HG03469 (cell line): ENCODE data around the gene TMCC1.
"Not testable (repeated sequence)": the region's sequence is repeated elsewhere in the genome, so short reads cannot be mapped to it uniquely, and the experiment has no call there.

Source experiments
- ATAC-seq: cut with Tn5 transposase; IDR thresholded peaks from one replicate; pipeline ENCODE4 v1.9.1; 2021; ENCODE audit warnings: mild to moderate bottlenecking, moderate library complexity, moderate number of reproducible peaks; ENCODE audit not compliant: unreplicated experiment

The TMCC1 gene

DNA sequence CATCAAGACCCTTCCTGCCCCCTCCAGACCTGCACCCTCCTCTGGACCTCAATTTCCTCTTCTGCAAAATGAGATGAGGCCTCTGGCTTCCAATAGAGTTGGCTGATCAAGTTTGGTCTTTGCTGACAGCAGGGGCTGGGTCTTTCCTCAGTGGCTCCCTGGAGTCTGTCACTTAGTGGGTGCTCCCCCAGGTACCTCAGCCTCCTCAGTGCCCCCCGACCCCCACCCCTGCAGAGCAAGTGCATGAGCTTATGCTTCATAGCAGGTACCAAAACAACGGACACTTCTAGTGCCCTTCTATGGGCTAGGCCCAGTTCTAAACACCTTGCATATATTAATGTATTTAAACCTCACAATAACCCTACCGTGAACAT lies 280.2 kb downstream of the TMCC1 start:
- ATAC-seq = no peak

DNA sequence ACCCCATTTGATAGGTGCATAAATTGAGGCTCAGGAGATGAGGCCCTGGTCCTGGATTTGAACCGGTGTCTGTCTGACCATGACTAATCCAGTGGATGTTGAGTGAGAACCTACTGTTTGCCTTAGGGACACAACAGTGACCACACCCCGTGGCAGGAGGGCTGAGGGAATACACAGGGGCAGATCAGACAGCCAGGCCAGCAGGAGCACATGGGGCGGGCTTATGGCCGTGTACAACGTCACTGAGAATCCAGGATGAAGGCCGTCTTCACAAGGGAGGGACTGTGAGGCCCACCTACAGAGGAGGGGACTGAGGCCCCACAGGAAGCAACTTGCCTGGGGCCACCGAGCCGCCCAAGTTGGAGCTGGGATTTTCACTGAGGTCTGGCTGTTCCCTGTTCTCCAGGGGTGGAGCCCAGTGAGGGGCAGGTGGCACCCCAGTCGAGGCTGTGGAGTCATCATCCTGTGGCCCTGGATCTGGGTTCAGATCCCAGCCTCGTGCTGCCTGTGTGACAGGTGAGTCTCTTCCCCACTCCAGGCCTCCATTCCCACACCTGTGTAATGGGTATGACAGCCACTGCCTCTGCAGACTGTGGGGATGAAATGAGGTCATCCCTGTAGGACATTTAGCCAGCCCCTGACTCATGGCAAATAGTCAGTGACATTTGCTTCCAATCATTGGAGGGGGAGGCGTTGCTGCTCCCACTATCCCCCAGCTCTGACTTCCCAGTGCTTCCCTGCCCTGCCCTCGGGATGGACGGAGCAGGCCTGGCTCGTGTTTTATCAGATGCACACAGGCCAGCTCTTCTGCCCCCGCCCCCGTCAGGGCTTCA lies 280.8 kb downstream of the TMCC1 start:
- ATAC-seq = no peak

DNA sequence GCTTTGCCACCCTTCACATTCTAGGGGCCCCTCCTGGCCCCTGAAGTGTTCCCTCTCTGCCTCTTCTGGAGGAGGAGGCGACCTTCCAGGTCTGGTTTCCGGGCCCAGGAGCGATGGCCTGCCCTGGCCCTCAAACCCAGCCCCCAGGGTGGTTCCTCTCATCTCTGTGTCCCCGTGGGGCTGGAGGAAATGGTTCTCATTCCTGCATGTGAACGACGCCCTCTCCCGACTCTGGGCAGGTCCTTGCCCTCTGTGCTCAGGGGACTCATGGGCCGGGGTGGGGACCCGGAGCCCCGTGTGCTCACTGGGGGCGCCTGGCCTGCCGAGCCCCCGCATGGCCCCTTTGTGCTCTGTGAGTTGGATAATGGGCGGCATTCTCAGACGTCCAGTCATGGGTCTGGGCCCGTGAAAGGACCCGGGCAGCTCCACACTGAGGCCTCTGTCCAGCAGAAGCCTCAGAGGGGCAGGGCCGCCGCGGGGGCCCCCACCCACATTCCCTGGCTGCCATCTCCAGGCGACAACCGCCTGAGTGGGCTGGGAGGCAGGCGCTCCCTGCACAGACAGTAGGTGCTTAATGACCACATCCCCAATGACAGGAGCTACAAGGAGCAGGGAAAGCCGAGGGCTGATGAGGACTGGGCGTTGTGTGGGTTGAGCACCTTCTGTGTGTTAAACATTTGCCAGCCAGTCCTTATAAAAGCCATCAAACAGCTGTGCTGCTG lies 281.5 kb downstream of the TMCC1 start:
- ATAC-seq = no peak

DNA sequence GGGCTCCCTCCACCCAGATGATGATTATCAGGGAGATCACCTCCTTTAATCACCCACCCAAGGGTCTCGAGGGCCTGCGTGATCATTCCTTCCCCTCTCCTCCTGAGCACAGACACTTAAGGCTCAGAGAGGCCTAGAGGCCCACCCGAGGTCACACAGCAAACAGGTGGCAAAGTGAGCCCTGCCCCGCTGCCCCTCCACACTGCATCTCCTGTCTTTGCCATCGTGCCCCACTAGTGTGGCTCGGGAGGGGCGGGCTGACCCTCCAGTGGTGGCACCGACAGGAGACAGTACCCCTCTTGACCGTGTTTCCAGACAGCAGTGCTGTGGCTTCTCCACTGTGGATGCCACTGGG lies 282.1 kb downstream of the TMCC1 start:
- ATAC-seq = no peak

DNA sequence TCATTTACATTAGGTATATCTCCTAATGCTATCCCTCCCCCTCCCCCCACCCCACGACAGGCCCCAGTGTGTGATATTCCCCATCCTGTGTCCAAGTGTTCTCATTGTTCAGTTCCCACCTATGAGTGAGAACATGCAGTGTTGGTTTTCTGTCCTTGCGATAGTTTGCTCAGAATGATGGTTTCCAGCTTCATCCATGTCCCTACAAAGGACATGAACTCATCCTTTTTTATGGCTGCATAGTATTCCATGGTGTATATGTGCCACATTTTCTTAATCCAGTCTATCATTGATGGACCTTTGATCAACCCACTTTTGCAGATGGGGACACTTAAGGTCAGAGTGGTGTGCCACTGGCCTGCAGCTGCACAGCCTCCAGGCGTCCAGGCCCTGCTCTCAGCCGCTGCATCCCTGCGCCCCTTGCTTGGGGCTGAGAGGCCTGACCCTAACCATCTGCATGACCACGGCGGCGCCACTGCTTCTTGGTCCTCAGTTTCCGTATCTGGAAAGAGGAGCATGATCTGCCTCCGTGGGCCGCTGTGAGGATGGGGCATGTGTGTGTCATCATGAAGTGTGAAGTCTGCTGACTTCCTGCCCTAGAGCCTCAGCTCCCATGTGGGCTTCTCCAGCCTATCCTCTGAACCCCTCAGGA lies 282.6 kb downstream of the TMCC1 start:
- not testable (repeated sequence) for ATAC-seq

DNA sequence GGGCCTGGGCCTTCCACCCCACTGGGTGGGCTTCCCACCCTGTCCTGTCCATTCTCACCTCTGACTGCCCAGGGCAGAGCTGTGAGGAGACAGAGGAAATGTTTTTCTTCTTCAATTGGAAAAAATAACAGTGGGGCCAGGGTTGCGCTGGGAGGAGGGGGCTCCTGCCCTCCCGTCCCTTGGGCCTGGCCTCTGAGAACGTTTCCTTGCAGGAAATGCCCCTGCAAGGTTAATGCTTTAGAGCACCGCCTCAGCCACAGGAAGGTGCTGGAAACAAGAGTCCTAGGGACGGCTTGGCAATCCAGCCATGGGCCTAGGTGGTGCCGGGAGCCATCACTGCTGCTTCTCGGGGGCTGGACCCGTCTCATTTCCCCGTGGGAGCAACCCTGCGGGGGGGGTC lies 283.2 kb downstream of the TMCC1 start:
- ATAC-seq = no peak

DNA sequence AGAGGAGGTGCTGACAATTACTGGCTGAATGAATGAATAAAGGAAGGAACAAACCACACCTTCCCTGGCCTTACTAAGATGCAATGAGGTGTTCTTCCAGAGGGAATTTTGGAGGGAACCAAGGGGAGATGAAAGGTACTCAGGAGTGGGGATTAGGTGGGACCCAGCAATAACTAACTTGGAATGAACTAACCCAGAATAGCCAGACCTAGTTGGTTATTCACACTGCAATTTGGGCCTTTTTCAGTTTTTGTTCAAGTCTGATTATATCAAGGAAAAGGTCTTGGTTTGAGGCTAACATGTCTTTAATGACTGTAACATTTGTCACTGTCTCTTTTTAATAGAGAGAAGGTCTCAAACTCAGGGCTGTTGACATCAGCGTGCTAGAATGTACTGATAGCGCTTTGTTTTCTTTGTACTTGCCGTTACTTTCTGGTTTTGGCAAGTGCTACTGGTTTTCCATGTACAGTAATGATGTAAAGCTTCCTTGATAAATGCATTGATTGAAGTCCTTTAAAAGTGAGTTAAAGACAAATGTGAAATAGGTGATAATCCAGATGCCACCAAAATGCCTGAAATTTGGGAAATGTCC lies 283.8 kb downstream of the TMCC1 start:
- no peak for ATAC-seq

DNA sequence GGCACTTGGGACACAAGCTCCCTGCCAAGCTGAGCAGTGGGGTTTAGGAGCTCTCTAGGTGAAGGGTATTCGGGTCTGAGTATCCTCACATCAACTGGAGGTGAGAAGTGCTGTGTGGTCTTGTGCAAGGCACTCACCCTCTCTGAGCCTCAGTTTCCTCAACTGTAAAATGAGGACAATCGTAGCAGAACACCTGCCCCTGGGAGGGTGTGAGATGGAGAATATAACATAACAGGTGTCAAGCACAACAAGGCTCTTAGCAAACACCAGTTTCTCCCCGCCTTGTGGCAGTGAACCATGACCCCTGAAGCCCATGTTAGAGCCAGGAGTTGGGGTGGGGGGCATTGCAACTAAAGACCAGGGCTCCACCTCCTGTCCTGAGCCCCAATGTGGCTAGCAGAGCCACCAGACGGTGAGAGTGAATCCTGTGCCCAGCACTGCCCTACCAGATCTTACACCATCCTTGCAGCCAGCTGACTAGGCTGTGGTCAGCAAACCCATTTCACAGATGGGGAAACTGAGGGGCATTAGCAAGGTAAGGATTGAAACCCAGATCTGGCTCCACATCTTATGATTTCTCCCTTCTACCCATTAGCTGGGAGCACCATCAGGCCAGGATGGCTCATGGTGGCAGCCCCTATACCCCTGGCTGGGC lies 284.4 kb downstream of the TMCC1 start:
- ATAC-seq = no peak

DNA sequence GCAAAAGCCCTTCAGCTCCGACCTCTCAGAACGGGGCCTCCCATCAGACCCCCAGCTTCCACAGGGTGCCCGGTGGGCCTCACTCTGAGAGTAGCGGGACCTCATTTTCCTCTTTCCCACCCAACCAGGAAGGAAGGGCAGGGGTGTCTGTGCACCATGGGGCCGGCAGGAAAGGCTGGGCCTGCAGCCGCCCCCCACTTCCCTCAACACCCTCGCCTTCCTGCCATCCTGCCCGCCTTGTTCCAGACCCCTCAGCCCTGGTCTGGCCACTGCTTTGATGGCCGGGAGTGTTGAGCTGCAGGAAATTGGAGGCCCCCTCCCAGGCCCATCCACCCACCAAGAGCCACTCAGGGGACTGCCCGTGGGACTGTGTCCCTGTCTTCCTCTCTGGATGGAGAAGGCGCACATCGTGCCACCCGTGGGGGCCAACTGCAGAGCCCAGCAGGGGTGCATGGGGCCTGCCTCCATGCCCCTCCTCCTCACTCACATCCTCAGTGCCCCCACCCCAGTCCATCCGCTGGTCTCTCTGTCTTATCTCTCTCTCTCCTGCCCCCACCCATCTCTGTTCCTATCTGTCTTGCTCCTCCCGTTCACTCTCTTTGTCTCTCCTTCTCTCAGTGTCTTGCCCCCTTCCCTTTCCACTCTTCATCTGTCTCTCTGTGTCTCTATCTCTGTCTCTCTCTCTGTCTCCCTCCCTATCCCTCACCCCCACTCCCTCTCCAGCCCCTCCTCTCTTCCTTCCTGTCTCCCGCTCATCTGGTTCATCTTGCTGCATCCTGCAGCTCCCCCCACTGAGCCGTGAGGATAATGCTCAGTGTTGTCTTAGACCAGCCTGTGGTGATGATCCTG lies 285.2 kb downstream of the TMCC1 start:
- no peak for ATAC-seq

DNA sequence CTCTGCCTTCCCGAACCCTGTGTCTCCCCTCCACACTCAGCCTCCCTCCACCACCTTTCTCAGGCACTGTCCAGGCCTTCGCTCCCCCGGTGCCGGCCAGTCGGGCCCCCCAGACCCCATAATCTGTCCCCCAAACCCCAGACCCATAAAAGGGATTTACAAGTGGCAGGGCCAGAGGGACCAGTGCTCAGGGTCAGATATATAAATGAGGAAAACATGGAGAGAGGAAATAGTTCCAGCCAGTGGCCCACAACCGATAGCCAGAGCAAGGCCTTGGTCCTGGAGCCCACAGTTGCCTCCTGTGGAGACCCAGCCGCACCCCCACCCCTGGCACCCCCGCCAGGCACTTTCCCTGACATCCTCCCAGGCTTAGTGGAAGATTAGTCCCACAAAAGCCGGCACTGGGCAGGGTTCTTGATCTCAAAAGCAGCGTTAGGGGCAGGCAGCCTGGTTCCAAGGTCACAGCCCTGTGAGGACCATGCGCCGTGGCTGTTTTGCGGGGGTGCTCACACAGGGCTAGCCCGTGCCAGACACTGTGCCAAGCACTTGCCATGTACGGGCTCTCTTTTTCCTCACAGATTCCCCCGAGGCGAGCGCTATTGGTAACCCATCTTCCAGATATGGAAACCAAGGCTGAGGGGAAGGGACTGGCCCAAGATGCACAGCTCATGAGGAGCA lies 286.0 kb downstream of the TMCC1 start:
- no peak for ATAC-seq

DNA sequence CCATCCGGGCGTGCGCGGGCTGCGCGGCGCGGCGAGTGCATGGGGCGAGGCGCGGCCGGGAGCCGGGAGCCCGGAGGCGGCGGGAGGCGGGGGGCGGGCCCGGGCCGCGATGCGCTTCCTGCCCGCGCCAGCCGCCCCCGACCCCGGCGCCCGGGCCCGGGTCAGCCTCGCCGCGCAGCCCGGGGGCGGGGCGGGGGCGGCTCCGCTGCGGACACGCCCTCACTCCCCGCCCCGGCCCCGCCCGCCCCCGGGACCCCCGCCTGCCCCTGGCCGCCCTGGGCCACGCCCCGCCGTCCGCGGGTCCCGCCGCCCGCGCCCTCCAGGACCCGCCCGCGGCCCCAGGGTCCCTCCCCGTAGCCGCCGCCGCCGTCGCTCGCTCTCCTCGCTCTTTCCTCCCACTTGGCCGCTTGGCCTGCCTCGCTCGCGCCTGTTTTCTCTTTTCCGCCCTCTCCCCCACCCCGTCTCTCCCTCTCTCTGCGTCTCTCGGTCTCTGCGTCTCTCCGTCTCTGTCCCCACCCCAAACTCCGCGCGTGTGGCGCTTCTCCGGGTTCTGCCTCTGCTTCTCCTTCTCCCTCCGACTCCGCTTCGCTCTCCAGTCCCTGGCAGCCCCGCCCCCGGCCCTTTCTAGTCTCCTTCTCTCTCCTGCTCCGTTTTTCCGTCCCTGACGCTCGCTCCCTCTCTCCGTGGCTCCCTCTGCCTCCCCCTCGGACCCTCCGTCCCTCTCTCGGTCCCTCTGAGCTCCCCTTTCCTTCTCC lies 286.7 kb downstream of the TMCC1 start, which contains the start of gene PLXND1:
PLXND1 (minus strand) TSS at position 41 of the 755 bp plus-strand sequence; CDS start at position 4, 37 bp downstream.
- no peak for ATAC-seq

DNA sequence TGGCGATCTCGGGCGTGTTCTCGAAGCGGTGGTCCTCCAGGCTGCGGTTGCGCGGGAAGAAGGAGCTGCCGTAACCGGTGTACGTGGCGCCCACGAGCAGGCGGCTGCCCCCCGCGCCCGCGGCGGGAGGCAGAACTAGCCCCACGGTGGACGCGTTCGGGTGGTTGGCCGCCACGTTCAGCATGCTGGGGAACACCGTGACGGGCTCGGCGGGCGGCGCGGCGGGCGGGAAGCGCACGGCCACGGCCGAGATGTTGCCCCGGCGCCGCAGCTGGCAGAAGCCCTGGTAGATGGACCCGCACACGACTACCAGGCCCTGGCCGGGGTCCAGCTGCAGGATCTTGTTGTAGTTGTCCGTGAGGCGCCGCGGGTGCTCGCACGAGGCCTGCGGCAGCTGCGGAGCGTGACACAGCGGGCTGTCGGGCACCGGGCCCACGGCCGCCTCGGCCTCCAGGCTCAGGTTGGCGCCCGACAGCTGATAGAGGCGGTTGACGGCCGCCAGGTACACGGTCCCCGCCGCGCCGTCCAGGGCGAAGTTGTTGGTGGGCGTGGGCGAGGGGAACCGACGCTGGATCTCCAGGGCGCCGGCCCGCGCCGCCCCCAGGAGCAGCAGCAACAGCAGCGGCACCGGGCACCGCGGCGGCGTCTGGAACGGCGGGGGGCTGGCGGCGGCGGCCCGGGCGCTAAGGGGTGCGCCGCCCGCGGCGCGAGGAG lies 287.4 kb downstream of the TMCC1 start:
- no peak for ATAC-seq

DNA sequence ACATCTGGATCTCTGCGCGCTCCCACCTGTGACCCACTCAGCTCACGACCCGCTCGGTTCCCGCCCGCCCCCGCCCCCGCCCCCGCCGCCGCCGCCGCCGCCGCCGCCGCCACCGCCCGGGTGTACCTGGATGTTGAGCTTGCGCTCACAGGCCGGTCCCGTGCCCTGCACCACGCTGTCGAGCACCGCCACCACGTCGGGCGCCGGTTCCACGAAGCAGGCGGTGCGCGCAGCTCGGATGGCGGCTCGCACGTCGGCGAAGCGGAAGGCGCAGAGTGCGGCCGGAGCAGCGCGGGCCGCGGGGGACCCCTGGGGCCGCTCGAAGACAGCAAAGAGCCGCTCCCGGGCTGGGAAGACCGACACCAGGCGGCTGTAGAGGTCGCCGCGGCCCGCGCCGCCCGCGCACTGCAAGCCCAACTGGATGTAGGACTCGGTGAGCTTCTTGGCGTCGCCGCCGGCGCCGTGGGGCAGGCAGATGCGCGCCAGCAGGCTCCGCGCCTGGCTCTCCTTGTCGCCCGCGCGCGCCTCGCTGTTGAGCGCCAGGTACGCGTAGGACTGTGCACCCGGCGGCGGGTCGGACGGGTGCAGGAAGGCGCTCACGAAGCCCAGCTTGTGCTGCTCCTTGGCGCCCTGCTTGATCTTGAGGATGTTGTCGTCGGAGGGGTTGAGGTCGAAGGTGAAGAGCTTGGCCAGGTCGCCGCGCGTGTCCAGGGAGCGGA lies 288.1 kb downstream of the TMCC1 start:
- no peak for ATAC-seq

DNA sequence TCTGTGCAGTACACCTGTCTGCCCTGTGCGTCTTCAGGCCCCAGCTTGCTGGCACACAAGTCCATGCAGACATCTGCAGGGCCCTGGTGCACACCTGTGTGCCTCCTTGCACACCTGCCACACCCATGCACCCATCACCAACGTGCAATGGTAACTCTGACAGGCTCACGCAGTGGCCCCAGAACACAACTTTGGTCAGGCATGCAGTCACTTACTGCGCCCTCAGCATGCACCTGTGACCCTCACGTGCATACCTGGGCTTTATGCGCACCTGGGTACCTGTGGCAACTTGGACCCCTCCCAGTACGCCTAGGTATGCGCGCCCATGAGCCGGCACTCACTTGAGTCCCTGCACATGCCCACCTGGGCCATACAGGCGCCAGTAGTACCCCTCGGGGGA lies 288.7 kb downstream of the TMCC1 start:
- ATAC-seq = no peak

DNA sequence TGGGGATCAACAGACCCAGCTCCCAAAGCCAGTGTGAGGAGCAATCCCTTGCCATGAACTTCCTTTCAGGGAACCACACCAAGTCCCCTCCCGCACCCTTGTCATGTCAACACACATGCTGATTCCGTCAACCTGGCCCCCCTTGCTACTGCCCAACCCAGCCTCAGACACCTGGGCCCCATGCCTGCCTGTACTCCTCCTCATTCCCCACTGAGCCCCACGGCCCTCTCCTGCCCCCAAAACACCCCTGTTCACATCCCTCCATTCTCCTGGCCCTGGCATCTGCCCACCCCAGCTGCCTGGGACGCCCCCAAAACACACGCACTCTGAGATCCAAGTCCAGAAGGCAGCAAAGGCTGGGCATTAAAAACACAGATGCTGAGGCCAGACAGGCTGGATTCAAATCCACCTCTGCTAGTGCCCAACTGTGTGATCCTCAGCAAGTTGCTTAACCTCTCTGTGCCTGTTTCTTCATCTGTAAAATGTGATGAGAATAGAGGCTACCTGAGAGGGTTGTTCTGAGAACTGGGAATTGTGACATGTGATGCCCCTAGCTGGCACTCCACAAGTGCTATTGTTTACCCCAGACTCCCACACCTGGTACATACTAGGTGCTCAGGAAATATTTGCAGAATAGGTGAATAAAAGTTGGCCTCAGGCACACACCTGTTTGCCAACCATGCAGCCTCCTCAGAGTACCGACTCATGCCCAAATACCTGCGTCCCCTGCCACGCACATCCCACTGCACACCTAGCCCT lies 289.3 kb downstream of the TMCC1 start:
- no peak for ATAC-seq

DNA sequence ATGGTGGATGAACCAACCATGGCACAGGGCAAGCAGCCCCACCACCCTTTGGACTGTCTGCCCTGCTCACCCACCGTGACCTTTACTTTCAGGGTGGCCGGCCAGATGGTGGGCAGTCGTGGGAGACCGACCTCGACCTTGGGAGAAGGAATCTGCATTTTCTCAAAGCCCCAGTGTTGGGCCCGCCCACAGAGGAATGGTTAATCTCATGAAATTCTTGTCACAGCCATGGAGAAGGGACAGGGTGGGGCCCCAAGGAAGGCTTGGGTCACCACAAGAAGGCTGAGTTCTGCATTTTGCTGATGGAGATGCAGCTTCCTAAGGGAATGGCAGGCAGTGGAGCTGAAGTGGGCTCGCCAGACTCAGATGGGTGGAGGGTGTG lies 290.0 kb downstream of the TMCC1 start:
- no peak for ATAC-seq
